TTC549 (cell line): ENCODE data around the gene PDZD4.

Source experiments
- FAIRE-seq: peaks from 2 replicates; lab custom pipeline; 2012; peaks lifted over from hg19 to GRCh38; lab: Jason Lieb, UNC

The PDZD4 gene

GRCh38 chrX:153784325-153784967 is 45.9 kb downstream of the PDZD4 start:
- no peak for FAIRE-seq

DNA sequence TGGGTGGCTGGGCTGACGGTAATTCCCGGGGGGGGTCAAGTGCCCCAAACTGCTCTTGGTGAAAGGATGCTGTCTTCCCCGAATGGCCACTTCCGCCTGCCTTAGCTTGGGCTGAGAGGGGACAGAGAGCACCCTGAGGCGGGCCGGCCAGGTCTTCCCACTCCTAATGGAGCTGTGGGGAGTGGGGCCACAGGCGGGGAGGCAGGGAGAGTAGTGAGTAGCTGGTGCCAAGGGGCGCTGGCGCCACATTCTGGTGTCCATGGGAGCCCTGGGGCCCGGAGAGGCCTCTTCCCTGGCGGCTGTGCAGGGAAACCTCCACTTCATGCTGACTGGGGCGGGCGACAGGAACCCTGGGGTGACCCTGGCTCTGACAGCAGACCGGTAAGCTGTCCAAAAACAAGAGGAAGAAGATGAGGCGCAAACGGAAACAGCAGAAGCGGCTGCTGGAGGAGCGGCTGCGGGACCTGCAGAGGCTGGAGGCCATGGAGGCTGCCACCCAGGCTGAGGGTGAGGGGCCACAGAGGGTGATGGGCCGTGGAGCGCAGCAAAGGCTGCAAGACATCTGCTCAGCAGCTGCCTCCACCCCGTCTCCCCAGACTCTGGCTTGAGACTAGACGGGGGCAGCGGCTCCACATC is 46.8 kb downstream of the PDZD4 start:
- FAIRE-seq: no peak

- no peak for FAIRE-seq
Observed at GRCh38 chrX:153782871-153783270, 47.5 kb downstream of the PDZD4 start.

DNA sequence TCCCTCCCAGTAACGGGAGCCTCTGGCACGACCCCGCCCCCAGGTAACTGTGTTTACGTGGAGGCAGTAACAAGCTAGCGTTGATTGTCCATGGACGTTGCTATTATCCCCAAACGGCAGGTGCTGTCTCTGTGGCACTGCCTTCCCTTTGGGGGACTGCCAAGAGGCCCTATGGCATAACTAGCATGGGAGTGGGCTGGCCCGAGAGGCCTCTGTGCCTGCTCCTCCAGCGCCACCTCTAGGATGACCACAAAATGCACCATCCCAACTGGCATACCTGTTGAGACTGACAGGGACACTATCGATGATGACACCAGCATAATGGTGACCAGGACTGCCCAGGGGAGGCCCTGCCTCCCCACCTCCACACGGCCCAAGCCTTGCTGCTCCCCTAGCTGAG is 48.0 kb downstream of the PDZD4 start:
- no peak for FAIRE-seq

DNA sequence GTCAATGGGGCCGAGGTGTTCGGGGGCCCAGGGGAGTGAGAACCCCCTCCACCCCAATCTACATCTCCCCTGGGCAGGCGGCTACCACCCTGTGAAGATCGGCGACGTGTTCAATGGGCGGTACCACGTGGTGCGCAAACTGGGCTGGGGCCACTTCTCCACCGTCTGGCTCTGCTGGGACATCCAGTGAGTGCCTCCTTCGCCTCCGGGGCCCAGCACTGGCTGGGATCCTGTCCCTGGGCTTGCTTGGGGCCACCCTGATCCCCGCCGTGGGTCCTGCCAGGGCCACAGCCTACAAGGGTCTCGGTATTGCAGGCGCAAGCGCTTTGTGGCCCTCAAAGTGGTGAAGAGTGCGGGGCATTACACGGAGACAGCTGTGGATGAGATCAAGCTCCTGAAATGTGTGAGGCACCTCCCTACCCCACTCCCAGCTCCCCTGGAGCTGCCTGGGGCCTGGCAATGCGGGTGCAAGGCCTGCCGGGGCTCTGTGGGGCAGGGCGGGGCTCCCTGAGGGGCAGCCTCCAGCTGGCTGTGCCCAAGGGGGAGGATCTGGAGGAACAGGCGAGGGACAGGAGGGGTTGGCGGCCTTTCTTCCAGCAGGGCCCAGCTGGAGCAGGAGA is 48.8 kb downstream of the PDZD4 start:
- no peak for FAIRE-seq

GRCh38 chrX:153780678-153781427 is 49.5 kb downstream of the PDZD4 start, which contains the start of gene SRPK3:
Gene SRPK3 (plus strand): TSS chrX:153781041. CDS start chrX:153781087, 46 bp downstream.
- no peak for FAIRE-seq

DNA sequence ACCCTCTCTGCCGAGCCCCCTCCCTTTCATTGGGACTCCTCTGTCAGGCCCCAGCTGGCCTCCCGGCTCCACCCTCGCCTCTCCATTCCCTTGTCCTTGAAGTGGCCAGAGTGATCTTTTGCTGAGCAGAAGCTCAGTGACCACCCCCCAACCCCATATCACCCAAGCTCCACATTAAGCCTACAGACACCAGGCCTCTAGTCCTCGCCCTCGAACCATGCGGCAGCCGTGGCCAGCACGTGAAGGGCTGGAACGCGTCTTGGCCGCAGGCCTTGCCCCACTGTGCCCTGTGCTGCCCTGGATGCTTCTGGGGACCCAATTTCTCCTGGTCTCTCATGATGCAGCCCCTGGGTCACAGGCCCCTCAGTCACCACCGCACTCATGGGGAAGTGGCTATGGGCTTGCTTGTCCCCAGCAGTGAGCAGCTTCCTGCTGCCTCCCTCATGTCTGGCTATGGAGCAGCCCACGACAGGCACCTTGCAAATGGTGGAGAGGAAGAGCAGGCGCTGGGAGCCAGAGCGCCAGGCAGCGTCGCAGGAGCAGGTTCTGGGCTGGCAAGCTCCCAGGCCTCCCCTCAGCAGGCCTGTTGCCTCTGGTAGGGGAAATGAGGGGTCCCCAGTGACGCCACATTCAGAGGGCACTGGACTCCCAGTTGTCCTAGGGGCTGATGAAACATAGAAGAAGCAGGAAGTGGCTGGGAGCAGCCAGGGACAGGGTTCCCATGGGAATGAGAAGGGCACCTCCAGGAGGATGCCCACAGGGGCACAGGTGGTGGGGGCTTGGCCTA is 50.3 kb downstream of the PDZD4 start:
- no peak for FAIRE-seq

DNA sequence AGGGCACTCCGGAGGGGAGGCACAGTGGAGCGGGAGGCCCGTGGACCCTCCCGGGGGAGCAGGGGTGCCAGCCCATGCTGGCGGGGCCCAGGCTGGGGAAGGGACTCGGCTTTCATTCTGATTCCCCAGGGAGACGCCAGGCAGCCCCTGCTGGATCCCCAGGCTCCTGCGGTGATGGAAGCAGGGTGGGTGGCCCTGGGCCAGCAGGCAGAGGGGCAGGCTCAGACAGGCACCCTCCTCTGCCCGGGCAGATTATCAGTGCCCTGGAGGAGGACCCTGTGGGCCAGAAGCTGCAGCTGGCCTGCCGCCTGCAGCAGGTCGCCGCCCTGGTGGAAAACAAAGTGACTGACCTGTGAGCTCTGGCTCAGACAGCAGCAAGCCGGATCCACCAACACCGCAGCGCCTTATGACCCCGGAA is 51.7 kb downstream of the PDZD4 start:
- no peak for FAIRE-seq

DNA sequence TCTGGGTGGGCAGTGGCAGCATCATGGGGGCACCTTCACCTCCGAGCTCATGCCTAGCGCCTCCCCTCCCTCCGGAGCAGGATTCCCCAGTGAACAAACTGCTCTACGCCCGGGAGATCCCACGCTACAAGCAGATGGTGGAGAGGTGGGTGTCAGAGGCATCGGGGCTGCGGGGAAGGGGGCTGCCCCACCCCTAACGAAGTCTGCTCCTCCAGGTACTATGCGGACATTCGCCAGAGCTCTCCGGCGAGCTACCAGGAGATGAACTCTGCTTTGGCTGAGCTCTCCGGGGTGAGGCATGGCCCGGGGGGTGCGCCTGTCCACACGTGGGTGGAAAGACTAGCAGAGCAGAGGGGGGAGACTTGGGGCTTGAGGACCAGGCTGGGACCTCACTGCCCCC is 52.2 kb downstream of the PDZD4 start:
- no peak for FAIRE-seq

DNA sequence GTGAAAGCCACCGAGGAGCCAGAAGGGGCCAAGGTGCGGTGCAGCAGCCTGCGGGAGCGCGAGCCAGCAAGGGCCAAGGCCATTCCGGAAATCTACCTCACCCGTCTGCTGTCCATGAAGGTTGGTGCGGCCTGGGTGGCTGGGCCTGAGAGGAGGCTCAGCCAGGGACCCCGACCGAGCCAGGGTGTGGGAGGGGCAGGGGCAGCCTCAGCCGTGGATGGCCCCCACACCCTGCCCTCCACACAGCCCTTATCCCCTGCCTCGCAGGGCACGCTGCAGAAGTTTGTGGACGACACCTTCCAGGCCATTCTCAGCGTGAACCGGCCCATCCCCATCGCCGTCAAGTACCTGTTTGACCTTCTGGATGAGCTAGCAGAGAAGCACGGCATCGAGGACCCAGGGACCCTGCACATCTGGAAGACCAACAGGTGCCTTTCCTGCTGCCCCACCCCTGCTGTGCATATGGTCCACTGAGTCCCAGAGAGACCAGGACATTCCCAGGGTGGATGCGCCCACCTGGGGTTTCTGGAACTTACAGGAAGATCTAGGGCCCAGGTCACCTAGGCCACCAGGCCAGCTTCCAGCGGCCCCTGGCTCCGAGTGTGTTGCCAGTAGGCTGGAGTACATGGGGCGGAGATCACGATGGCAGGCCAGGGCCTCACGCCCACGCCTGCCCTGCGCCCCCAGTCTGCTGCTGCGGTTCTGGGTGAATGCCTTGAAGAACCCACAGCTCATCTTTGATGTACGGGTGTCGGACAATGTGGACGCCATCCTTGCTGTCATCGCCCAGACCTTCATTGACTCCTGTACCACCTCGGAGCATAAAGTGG is 52.9 kb downstream of the PDZD4 start:
- no peak for FAIRE-seq

DNA sequence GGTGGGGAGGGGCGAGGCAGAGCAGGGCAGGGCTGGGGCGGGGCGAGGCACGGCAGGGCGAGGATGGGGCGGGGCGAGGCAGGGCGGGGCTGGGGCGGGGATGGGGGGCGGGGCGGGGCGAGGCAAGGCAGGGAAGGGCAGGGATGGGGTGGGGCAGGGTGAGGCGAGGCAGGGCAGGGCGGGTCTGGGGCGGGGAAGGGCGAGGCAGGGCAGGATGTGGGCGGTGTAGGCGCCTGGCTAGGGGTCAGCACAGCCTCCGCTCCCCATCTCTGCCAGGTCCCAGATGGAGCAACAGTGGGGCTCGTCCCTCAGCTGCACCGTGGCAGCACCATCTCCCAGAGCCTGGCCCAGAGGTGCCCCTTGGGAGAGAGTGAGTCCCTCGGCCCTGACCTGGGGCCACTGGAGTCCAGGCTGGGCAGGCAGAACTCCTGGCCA is 53.7 kb downstream of the PDZD4 start:
- no peak for FAIRE-seq

- no peak for FAIRE-seq
Observed at GRCh38 chrX:153776120-153776599, 54.2 kb downstream of the PDZD4 start.

- no peak for FAIRE-seq
Observed at GRCh38 chrX:153775293-153776119, 54.8 kb downstream of the PDZD4 start.

- no peak for FAIRE-seq
Observed at GRCh38 chrX:153774576-153775292, 55.6 kb downstream of the PDZD4 start.

- no peak for FAIRE-seq
Observed at GRCh38 chrX:153773741-153774575, 56.4 kb downstream of the PDZD4 start.

DNA sequence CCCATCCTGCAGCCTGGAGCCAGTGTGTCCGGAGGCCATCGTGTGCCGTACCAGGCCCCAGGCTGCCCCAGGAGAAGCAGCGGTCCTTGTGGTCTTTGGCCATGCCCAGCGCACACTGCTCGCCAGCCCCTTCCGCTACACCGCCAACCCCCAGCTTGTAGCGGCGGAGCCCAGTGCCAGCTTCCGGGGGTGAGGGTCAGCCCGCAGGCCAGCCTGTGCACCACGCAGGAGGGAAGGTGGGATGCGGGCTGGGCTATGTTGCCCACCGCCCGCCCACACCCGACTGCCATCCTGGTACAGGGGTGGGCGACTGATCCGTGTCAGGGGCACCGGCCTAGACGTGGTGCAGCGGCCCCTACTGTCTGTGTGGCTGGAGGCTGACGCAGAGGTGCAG is 57.1 kb downstream of the PDZD4 start:
- no peak for FAIRE-seq

- FAIRE-seq: no peak
Observed at GRCh38 chrX:153772316-153773217, 57.8 kb downstream of the PDZD4 start.
